Lower leg skin (tissue), 3 donors: ENCODE results near the gene RALGAPA2.

Source experiments
- CTCF ChIP-seq, 3 donors: fragments of 450-650 bp; IDR thresholded peaks; one replicate each; pipeline ENCODE4 v1.5.1; 2016; ENCODE audit warnings: antibody characterized with exemption in 3 of 3, mild to moderate bottlenecking in 3 of 3, moderate library complexity in 2 of 3
- POLR2A ChIP-seq, 2 donors: fragments of 450-650 bp; IDR thresholded peaks; one replicate each; pipeline ENCODE4 v1.6.1; 2016 to 2017; ENCODE audit warnings: antibody characterized with exemption in 2 of 2, mild to moderate bottlenecking in 1 of 2, moderate library complexity in 1 of 2

DNA sequence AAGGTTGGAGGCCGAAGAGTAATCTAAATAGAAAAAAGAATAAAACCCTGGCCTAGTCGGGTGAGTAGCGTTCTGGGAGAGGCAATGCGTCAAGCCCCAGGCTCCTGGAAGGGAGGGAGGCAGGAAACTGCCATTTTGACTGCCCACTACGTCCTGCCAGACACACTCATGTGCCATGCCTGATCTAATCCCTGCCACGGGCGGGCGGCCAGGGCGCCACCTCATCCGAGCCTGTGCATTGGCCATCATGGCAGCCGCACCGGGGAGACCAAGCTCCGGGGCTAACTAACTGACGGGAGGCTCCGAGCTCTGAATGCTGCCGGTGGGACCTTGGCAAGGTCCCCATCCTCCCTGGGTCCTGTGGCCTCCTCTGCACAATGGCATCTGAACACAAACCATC, 275.8 kb downstream of the RALGAPA2 start:
- TF ChIP-seq CTCF (IDR thresholded peaks at IDR 0.05) (no peak), POLR2A (IDR thresholded peaks at IDR 0.05) (no peak)
